HepG2 (cell line): ENCODE results near the gene ABCC5. TPM values are rescaled to one million over a fixed set of nuclear protein-coding genes. Genes with fewer than 3 reads are reported as not detected.
A peak's percentile ranks its signal among the peaks of the same experiment; 100 is the strongest.

Source experiments
- EED ChIP-seq: sonication (generic); formaldehyde crosslinking; IDR thresholded peaks from 2 replicates; pipeline ENCODE4 v1.5.0; 2020; ENCODE audit warnings: mild to moderate bottlenecking, missing genetic modification reagents
- ETV6 ChIP-seq: sonication (generic); formaldehyde crosslinking; conservative IDR thresholded peaks from 2 replicates; pipeline ENCODE4 v1.4.0; 2020; ENCODE audit warnings: missing genetic modification reagents
- GTF3A ChIP-seq: sonication (generic); formaldehyde crosslinking; conservative IDR thresholded peaks from 2 replicates; pipeline ENCODE4 v1.4.0; 2020; ENCODE audit warnings: mild to moderate bottlenecking, missing genetic modification reagents
- GZF1 ChIP-seq: sonication (generic); formaldehyde crosslinking; IDR thresholded peaks from 2 replicates; pipeline ENCODE4 v1.5.1; 2020; ENCODE audit warnings: mild to moderate bottlenecking, missing genetic modification reagents
- HES4 ChIP-seq: sonication (generic); formaldehyde crosslinking; IDR thresholded peaks from 2 replicates; pipeline ENCODE4 v1.9.0; 2021; ENCODE audit warnings: mild to moderate bottlenecking, missing genetic modification reagents, borderline replicate concordance
- IRX3 ChIP-seq: sonication (generic); formaldehyde crosslinking; IDR thresholded peaks from 2 replicates; pipeline ENCODE4 v1.8.1; 2023; ENCODE audit warnings: mild to moderate bottlenecking, low read depth, missing genetic modification reagents, borderline replicate concordance
- JDP2 ChIP-seq: sonication (generic); formaldehyde crosslinking; IDR thresholded peaks from 2 replicates; pipeline ENCODE4 v1.8.1; 2022; ENCODE audit warnings: missing genetic modification reagents, borderline replicate concordance
- JUN ChIP-seq: sonication (generic); formaldehyde crosslinking; IDR thresholded peaks from 2 replicates; pipeline ENCODE4 v1.4.0; 2020; ENCODE audit warnings: mild to moderate bottlenecking, missing genetic modification reagents
- KLF9 ChIP-seq: IDR thresholded peaks from 2 replicates; pipeline ENCODE4 v1.6.1; 2016; ENCODE audit warnings: low read depth
- MTF2 ChIP-seq: sonication (generic); formaldehyde crosslinking; IDR thresholded peaks from 2 replicates; pipeline ENCODE4 v1.5.0; 2020; ENCODE audit warnings: missing genetic modification reagents, borderline replicate concordance
- NFATC3 ChIP-seq: sonication (generic); formaldehyde crosslinking; IDR thresholded peaks from 2 replicates; pipeline ENCODE4 v1.5.1; 2020; ENCODE audit warnings: mild to moderate bottlenecking, missing genetic modification reagents
- NR2F1 ChIP-seq, 2 experiments: fragments of 450-650 bp in 1 of 2; formaldehyde crosslinking in 1 of 2; IDR thresholded peaks; 2 replicates each; pipeline versions ENCODE4 v1.5.0 to v1.6.1; 2016 to 2020; ENCODE audit warnings: mild to moderate bottlenecking in 1 of 2, missing compliant biosample characterization in 1 of 2, missing genetic modification reagents in 1 of 2, moderate library complexity in 1 of 2
- NR2F6 ChIP-seq, 2 experiments: IDR thresholded peaks; 2 replicates each; pipeline ENCODE4 v1.6.1; 2016; ENCODE audit warnings: antibody characterized with exemption in 1 of 2, mild to moderate bottlenecking in 1 of 2
- PHF20 ChIP-seq: sonication (generic); formaldehyde crosslinking; IDR thresholded peaks from 2 replicates; pipeline ENCODE4 v1.5.0; 2020; ENCODE audit warnings: mild to moderate bottlenecking, missing genetic modification reagents
- RELA ChIP-seq: sonication (generic); formaldehyde crosslinking; IDR thresholded peaks from 2 replicates; pipeline ENCODE4 v1.4.0; 2020; ENCODE audit warnings: missing genetic modification reagents
- SIX4 ChIP-seq: sonication (generic); formaldehyde crosslinking; IDR thresholded peaks from 2 replicates; pipeline ENCODE4 v1.4.0; 2020; ENCODE audit warnings: missing genetic modification reagents
- THYN1 ChIP-seq: sonication (generic); formaldehyde crosslinking; IDR thresholded peaks from 2 replicates; pipeline ENCODE4 v1.8.1; 2023; ENCODE audit warnings: low read depth, mild to moderate bottlenecking, moderate library complexity, missing genetic modification reagents, borderline replicate concordance
- ZFP36L2 ChIP-seq: sonication (generic); formaldehyde crosslinking; IDR thresholded peaks from 2 replicates; pipeline ENCODE4 v1.4.0; 2020; ENCODE audit warnings: missing genetic modification reagents
- ZMYM4 ChIP-seq: sonication (generic); formaldehyde crosslinking; IDR thresholded peaks from 2 replicates; pipeline ENCODE4 v1.8.1; 2023; ENCODE audit warnings: mild to moderate bottlenecking, missing genetic modification reagents
- ZNF460 ChIP-seq: sonication (generic); formaldehyde crosslinking; IDR thresholded peaks from 2 replicates; pipeline ENCODE4 v1.5.1; 2020; ENCODE audit warnings: missing genetic modification reagents, mild to moderate bottlenecking, borderline replicate concordance
- ZNF652 ChIP-seq: IDR thresholded peaks from 2 replicates; pipeline ENCODE4 v1.6.1; 2016; ENCODE audit warnings: low read depth, borderline replicate concordance
- ZNF674 ChIP-seq: sonication (generic); formaldehyde crosslinking; IDR thresholded peaks from 2 replicates; pipeline ENCODE4 v1.5.0; 2020; ENCODE audit warnings: low read depth, mild to moderate bottlenecking, missing genetic modification reagents
- ZNF777 ChIP-seq: sonication (generic); formaldehyde crosslinking; IDR thresholded peaks from 2 replicates; pipeline ENCODE4 v1.4.0; 2020; ENCODE audit warnings: missing genetic modification reagents
- polyA plus RNA-seq, 8 experiments: library from polyadenylated mRNA; depleted of rRNA in 3 of 8; stranded (reverse) in 7 of 8; unstranded in 1 of 8; fragments of >200 nt; fragmentation: Illumina TruSeq in 4 of 8; extraction: Trizol in 4 of 8; gene quantifications; 2 replicates each; pipeline versions ENCODE4 v1.2.1 to v1.2.3, GENCODE V29; 2011 to 2016; ENCODE audit warnings: low read depth in 4 of 8, missing spikeins in 1 of 8, mixed read lengths in 1 of 8; ENCODE audit not compliant: insufficient read depth in 1 of 8
- total RNA-seq, 5 experiments: library from RNA; depleted of rRNA; stranded (reverse); fragments of >200 nt; fragmentation: Illumina TruSeq; extraction: Trizol; gene quantifications; 2 replicates each; pipeline ENCODE4 v1.2.3, GENCODE V29; 2016; ENCODE audit warnings: low read depth in 1 of 5
- TF ChIP-seq, protein P1 (sequence below): IDR thresholded peaks from 2 replicates; pipeline ENCODE4 v1.6.1; 2016; ENCODE audit warnings: low read depth, borderline replicate concordance
- TF ChIP-seq, protein P2 (sequence below): sonication (generic); formaldehyde crosslinking; IDR thresholded peaks from 2 replicates; pipeline ENCODE4 v1.5.0; 2020; ENCODE audit warnings: missing genetic modification reagents
- TF ChIP-seq, protein P3 (sequence below): sonication (generic); formaldehyde crosslinking; IDR thresholded peaks from 2 replicates; pipeline ENCODE4 v1.5.1; 2020; ENCODE audit warnings: mild to moderate bottlenecking, missing genetic modification reagents

The ABCC5 gene
- total and polyA plus RNA-seq, 2 of the 13 experiments (the other 11 are each of a cell fraction or from before 2014, with no cell fraction given), result 12.5 to 12.7 TPM

DNA sequence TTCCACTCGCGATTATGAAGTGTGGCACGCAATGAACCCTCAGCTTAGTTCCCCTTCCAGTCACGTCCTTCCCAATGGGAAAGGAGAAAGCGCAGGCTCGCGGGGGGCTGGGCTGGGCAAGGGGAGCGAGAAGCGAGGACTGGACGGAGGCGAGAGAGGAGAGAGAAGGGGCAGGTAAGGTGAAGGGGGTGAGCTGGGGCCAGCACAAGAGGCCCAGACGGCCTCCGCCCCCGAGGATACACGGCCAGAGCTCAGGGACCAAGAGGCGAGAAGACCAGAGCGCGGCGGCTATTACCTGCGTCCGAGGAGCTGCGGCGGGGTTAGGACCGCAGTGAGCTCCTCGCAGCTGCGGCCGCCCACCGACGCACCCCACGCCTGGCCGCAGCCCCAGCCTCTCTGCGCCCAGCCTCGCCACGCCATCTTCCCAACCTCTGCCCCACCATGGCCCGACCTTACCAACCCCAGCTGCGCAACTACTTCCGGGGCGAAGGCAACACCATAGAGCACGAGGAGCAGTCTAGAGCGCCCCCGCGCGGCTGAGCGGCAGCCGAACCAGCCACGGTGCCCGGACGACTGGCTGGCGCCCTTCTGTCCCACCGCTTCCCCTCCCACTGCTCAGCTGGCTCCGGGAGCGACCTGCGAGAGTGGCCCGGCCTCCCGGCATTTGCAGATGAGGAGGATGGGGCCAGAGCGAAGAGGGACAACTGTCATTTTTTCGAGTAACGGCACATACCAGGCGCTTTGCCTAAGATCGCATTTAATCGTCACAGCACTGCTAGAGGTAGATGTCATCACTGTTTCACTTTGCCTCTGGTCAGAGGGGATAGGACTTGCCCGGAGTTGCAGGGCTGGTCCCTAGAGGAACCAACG lies 133.0 kb downstream of the ABCC5 start, which contains the start of gene PARL (continued):
- TF ChIP-seq ETV6, result no peak; the same call in 1 of the 2 replicates
- TF ChIP-seq JDP2, result no peak; the same call in 1 of the 2 replicates
- TF ChIP-seq ZMYM4 (CRISPR knock-in tag), result peak; percentile 99
- TF ChIP-seq ZNF777 (CRISPR knock-in tag), result no peak
- TF ChIP-seq, protein P1, sequence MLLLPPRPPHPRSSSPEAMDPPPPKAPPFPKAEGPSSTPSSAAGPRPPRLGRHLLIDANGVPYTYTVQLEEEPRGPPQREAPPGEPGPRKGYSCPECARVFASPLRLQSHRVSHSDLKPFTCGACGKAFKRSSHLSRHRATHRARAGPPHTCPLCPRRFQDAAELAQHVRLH (CRISPR knock-in tag), result peak; percentile 97
- no peak for TF ChIP-seq GTF3A (CRISPR knock-in tag)
- TF ChIP-seq ZFP36L2 (CRISPR knock-in tag), result no peak
- peak; percentile 63; the same call in 1 of the 2 replicates for TF ChIP-seq NR2F6 (IDR thresholded peaks at IDR 0.05)
- peak; percentile 90 for TF ChIP-seq NR2F6 (CRISPR knock-in tag; IDR thresholded peaks at IDR 0.05)
- TF ChIP-seq JUN (CRISPR knock-in tag), result no peak
- TF ChIP-seq PHF20 (CRISPR knock-in tag), result peak; percentile 95
- peak; percentile 76 for TF ChIP-seq GZF1 (CRISPR knock-in tag)
- TF ChIP-seq KLF9, result 0 out of 2 replicates have a peak, but pooled peaks have one; percentile 65
- peak; percentile 73 to 83 for TF ChIP-seq NR2F1 (CRISPR knock-in tag; IDR thresholded peaks at IDR 0.05)
- TF ChIP-seq ZNF652 (CRISPR knock-in tag), result no peak
- TF ChIP-seq, protein P2, sequence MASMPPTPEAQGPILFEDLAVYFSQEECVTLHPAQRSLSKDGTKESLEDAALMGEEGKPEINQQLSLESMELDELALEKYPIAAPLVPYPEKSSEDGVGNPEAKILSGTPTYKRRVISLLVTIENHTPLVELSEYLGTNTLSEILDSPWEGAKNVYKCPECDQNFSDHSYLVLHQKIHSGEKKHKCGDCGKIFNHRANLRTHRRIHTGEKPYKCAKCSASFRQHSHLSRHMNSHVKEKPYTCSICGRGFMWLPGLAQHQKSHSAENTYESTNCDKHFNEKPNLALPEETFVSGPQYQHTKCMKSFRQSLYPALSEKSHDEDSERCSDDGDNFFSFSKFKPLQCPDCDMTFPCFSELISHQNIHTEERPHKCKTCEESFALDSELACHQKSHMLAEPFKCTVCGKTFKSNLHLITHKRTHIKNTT (CRISPR knock-in tag), result no peak
- TF ChIP-seq SIX4 (CRISPR knock-in tag), result peak; percentile 77
- TF ChIP-seq NFATC3 (CRISPR knock-in tag), result peak; percentile 76; the same call in 1 of the 2 replicates
- no peak for TF ChIP-seq IRX3
- TF ChIP-seq THYN1 (CRISPR knock-in tag), result no peak
- TF ChIP-seq HES4 (CRISPR knock-in tag), result peak; percentile 92; the same call in 1 of the 2 replicates
- TF ChIP-seq ZNF674 (CRISPR knock-in tag), result 0 out of 2 replicates have a peak, but pooled peaks have one; percentile 37
- peak; percentile 83; the same call in 1 of the 2 replicates for TF ChIP-seq MTF2 (CRISPR knock-in tag)
- TF ChIP-seq ZNF460 (CRISPR knock-in tag), result peak; percentile 75; the same call in 1 of the 2 replicates
- TF ChIP-seq RELA (CRISPR knock-in tag), result peak; percentile 34; the same call in 1 of the 2 replicates
- TF ChIP-seq EED (CRISPR knock-in tag), result peak; percentile 82; the same call in 1 of the 2 replicates
- TF ChIP-seq, protein P3, sequence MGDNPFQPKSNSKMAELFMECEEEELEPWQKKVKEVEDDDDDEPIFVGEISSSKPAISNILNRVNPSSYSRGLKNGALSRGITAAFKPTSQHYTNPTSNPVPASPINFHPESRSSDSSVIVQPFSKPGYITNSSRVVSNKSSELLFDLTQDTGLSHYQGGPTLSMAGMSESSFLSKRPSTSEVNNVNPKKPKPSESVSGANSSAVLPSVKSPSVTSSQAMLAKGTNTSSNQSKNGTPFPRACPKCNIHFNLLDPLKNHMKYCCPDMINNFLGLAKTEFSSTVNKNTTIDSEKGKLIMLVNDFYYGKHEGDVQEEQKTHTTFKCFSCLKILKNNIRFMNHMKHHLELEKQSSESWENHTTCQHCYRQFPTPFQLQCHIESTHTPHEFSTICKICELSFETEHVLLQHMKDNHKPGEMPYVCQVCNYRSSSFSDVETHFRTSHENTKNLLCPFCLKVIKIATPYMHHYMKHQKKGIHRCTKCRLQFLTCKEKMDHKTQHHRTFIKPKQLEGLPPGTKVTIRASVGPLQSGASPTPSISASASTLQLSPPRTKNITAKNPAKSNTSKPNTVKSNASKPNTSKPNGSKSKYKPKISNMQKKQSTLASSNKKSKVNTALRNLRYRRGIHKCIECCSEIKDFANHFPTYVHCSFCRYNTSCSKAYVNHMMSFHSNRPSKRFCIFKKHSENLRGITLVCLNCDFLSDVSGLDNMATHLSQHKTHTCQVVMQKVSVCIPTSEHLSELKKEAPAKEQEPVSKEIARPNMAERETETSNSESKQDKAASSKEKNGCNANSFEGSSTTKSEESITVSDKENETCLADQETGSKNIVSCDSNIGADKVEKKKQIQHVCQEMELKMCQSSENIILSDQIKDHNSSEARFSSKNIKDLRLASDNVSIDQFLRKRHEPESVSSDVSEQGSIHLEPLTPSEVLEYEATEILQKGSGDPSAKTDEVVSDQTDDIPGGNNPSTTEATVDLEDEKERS (CRISPR knock-in tag), result peak; percentile 92
